IPS-18a (cell line): ENCODE results near the gene SYCN.
"Not testable (repeated sequence)": the region's sequence is repeated elsewhere in the genome, so short reads cannot be mapped to it uniquely, and the experiment has no call there.

Experiments used
- H3K27ac ChIP-seq: one replicate; pipeline ENCODE4 v1.5.1; 2013; ENCODE audit warnings: low read length
- H3K27me3 ChIP-seq: one replicate; pipeline ENCODE4 v1.6.1; 2013; ENCODE audit warnings: mild to moderate bottlenecking, low read length; ENCODE audit not compliant: control insufficient read depth, insufficient read depth
- H3K36me3 ChIP-seq: one replicate; pipeline ENCODE4 v1.6.1; 2013; ENCODE audit warnings: low read depth, low read length; ENCODE audit not compliant: control insufficient read depth
- H3K4me1 ChIP-seq: one replicate; pipeline ENCODE4 v1.6.1; 2013; ENCODE audit warnings: low read depth, low read length; ENCODE audit not compliant: control insufficient read depth
- H3K4me3 ChIP-seq: one replicate; pipeline ENCODE4 v1.5.1; 2013; ENCODE audit warnings: low read length
- H3K9ac ChIP-seq: one replicate; pipeline ENCODE4 v1.6.1; 2013; ENCODE audit warnings: mild to moderate bottlenecking, low read length, moderate library complexity
- H3K9me3 ChIP-seq: one replicate; pipeline ENCODE4 v1.6.1; 2013; ENCODE audit warnings: low read depth, low read length; ENCODE audit not compliant: control insufficient read depth

SYCN gene

DNA sequence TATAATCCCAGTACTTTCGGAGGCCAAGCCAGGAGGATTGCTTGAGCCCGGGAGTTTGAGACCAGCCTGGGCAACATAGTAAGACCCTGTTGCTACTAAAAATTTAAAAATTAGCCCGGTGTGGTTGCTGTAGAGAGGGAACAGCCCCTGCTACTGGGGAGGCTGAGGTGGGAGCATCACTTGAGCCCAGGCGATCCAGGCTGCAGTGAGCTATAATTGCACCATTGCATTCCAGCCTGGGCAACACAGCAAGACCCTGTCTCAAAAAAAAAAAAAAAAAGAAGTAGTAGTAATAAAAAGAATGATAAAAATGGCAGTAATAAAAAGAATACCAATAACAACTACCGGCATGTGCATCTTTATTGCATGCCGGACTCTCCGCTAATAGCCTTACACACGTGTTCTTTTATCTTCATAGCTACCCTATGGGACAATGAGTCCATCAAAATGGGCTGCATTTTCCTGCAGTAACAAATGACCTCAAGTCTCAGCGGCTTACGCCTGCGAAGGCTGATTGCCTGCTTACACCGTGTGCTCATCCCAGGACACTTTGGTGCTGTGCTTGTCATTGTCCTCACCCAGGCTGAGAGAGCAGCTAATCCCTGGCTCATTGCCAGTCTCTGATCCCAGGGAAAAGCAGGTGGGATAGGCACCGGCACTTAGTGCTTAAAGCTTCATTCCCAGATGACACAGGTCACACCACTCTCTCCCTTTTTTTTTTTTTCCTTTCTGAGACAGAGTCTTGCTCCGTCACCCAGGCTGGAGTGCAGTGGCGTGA is 14.4 kb upstream of the SYCN start:
- H3K9me3 ChIP-seq = no peaks in the 10 kb centered on the region
- H3K27ac ChIP-seq = no peak overlapping the region
- no peak overlapping the region for H3K4me3 ChIP-seq
- no peaks in the 10 kb centered on the region for H3K36me3 ChIP-seq
- no peaks in the 10 kb centered on the region for H3K27me3 ChIP-seq
- no peak overlapping the region for H3K9ac ChIP-seq
- no peaks in the 10 kb centered on the region for H3K4me1 ChIP-seq

- Histone ChIP-seq H3K9ac (no peak overlapping the region), H3K4me3 (no peak overlapping the region), H3K27ac (no peak overlapping the region), H3K4me1 (no peaks in the 10 kb centered on the region), H3K36me3 (no peaks in the 10 kb centered on the region), H3K27me3 (no peaks in the 10 kb centered on the region), H3K9me3 (no peaks in the 10 kb centered on the region)
Measured at GRCh38 chr19:39217094-39217493, 13.0 kb upstream of the SYCN start.

DNA sequence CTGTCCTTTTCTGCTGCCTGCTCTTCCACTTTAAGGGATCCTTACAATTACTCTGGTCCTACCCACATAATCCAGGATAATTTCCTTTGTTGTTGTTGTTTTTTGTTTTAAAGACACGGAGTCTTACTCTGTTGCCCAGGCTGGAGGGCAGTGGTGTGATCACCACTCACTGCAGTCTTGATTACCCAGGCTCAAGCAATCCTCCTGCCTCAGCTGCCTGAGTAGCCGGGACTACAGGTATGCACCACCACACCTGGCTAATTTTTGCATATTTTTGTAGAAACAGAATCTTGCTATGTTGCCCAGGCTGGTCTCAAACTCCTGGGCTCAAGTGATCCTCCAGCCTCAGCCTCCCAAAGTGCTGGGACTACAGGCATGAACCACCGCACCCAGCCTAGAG is 11.3 kb upstream of the SYCN start:
- H3K27ac ChIP-seq, H3K9ac ChIP-seq, H3K4me3 ChIP-seq, H3K9me3 ChIP-seq, H3K36me3 ChIP-seq, H3K4me1 ChIP-seq, H3K27me3 ChIP-seq: not testable (repeated sequence)

DNA sequence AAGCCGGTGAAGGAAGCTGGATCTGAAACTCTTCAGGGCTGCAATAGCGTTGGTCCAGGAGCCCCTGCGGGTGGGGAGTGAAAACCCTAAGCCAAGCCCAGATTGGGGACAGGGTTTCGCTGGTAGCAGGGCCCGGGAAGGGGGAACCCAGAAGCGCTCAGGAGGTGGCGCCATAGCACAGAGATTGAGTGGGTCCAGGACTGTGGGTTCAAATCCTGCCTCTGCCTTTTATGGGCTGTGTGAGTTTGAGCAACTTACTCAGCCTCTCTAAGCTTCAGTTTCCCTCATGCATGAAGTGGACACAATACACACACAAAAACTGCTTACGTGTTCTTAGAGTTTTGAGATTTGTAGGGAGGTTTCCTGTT is 8.3 kb upstream of the SYCN start:
- H3K27ac ChIP-seq = no peak overlapping the region
- no peak overlapping the region for H3K9ac ChIP-seq
- H3K4me1 ChIP-seq = no peaks in the 10 kb centered on the region
- no peaks in the 10 kb centered on the region for H3K9me3 ChIP-seq
- no peaks in the 10 kb centered on the region for H3K36me3 ChIP-seq
- no peak overlapping the region for H3K4me3 ChIP-seq
- H3K27me3 ChIP-seq = no peaks in the 10 kb centered on the region

DNA sequence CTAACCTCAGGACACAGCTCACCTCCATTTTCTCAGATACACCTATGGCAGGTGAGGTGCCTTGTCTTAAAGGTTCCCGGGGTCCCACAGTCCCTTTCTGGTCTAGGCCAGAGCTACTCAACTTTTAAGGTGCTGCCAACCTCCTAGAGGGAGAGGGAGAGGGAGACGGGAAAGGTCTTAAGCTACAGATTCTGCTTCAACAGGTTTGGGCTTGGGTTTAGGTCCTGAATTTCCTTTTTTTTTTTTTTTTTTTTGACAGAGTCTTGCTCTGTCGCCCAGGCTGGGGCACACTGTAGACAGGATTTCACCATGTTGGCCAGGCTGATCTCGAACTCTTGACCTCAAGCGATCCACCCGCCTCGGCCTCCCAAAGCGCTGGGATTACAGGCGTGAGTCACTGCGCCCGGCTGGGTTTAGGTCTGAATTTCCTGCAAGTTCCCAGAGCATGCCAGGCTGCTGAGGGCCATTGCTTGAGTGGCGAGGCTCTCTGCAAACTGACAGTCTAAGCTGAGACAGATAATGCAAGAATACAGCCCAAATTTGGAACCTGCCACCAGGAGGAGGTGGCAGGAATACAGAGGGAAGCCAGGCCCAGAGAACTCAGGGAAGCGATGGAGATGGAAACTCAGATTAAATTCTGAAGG is 7.8 kb upstream of the SYCN start:
- no peak overlapping the region for H3K9ac ChIP-seq
- H3K36me3 ChIP-seq = no peaks in the 10 kb centered on the region
- H3K4me3 ChIP-seq = no peak overlapping the region
- H3K27me3 ChIP-seq = no peaks in the 10 kb centered on the region
- no peak overlapping the region for H3K27ac ChIP-seq
- H3K9me3 ChIP-seq = no peaks in the 10 kb centered on the region
- H3K4me1 ChIP-seq = no peaks in the 10 kb centered on the region

DNA sequence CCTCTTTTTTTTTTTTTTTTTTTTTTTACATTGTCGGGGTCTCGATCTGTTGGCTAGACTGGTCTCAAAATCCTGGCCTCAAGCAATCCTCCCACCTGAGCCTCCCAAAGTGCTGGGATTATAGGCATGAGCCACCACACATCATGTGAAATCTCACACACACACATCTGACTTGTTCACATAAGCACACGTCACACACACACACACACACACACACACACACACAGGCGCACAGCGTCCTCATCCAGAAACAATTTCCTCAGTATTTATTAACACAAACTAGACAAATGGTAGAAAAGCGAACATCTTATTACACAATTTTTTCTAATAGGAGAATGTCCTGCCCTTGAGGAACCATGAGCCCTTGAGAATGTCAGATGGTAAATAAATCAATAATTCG is 5.1 kb upstream of the SYCN start:
- no peaks in the 10 kb centered on the region for H3K4me1 ChIP-seq
- H3K9ac ChIP-seq = no peak overlapping the region
- H3K27me3 ChIP-seq = no peaks in the 10 kb centered on the region
- H3K36me3 ChIP-seq = no peaks in the 10 kb centered on the region
- H3K9me3 ChIP-seq = no peaks in the 10 kb centered on the region
- H3K4me3 ChIP-seq = no peak overlapping the region
- H3K27ac ChIP-seq = no peak overlapping the region

DNA sequence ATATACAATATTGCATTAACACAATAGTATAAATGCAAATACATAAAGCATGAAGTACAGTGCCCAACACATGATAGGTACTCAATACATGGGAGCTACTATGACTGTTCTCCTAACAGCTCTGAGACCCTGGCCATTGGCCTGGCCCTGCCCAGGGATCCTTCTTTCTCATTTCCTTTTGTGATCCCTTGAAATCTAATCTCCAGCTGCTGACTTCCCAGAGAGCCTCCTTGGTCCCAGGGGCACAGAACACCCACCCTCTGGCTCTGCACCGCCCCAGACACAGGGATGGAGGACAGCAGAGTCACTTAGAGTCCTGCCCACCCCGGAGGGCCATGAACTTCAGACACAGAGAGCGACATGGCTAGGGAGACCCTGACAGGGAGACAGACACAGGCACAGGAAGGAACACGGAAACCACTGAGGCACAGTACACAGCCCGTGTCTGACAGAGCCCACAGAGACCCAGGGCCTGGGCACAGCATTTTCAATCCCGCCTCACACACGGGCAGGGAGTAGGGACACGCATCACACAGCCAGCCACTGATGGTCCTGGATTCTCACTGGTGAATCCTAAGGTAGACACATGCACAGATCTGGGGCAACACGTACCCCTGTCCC is 4.2 kb upstream of the SYCN start:
- no peaks in the 10 kb centered on the region for H3K9me3 ChIP-seq
- H3K27ac ChIP-seq = no peak overlapping the region
- H3K9ac ChIP-seq = no peak overlapping the region
- no peaks in the 10 kb centered on the region for H3K4me1 ChIP-seq
- no peak overlapping the region for H3K4me3 ChIP-seq
- no peaks in the 10 kb centered on the region for H3K36me3 ChIP-seq
- H3K27me3 ChIP-seq = no peaks in the 10 kb centered on the region

DNA sequence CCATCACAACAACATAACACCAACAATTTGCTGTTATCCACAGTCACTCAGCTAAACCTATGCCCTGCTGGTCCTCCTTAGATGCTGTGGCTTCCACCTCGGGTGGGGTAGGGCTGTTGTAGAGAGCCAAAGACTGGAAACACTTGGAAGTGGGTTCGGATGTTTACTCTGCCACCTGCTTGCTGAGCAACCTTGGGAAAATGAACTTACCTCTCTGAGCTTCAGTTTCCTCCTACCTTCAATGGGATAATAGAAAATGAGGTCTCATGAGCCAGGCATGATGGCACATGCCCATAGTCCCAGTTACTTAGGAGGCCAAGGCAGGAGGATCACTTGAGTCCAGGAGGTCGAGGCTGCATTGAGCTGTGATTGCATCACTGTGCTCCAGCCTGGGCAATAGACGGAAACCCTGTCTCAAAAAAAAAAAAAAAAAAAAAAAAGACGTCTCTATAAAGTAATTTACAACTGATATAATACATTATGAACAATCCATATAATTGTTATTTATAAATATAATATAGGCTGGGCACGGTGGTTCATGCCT is 3.3 kb upstream of the SYCN start:
- Histone ChIP-seq H3K27me3 (no peaks in the 10 kb centered on the region), H3K4me3 (no peak overlapping the region), H3K9me3 (no peaks in the 10 kb centered on the region), H3K9ac (no peak overlapping the region), H3K27ac (no peak overlapping the region), H3K4me1 (no peaks in the 10 kb centered on the region), H3K36me3 (no peaks in the 10 kb centered on the region)

- no peaks in the 10 kb centered on the region for H3K27me3 ChIP-seq
- no peaks in the 10 kb centered on the region for H3K9me3 ChIP-seq
- no peaks in the 10 kb centered on the region for H3K4me1 ChIP-seq
- H3K4me3 ChIP-seq = no peak overlapping the region
- no peak overlapping the region for H3K9ac ChIP-seq
- H3K36me3 ChIP-seq = no peaks in the 10 kb centered on the region
- no peak overlapping the region for H3K27ac ChIP-seq
Measured at GRCh38 chr19:39206122-39206521, 2.1 kb upstream of the SYCN start.

DNA sequence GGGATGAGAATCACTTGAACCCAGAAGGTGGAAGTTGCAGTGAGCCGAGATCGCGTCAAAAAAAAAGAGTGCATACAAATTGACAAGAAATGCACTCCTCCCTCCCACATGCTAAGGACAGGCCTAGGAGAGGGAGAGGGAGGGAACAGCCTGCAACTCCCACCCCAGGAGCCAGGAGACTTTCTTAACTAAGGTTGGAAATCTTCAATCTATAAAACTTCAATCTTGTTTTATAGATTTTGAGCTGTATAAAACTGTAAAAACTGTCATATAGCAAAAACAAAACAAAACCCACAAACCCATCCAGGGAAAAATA is 1.3 kb upstream of the SYCN start:
- Histone ChIP-seq H3K27me3 (no peaks in the 10 kb centered on the region), H3K27ac (no peak overlapping the region)

DNA sequence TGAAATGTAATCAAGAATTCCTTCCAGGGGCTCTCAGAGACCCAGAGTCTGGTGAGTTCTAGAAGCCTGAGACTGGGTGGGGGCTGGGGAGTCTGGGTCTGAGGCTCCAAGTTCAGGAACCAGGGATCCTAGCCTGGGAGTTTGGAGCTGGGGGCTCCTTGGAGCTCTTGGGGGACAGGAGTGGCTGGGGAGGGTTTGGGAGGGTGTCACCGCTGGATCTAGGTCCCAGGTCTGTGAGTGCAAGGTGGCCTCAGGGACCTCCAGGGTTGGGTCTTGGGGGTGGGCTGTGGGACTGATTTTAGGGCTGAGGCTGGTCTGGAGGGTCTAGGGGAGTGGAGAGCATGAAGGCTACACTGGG is 1.1 kb downstream of the SYCN start:
- no peak overlapping the region for H3K4me3 ChIP-seq
- H3K27me3 ChIP-seq = peaks cover 11% of the 10 kb centered on the region
- H3K9ac ChIP-seq = no peak overlapping the region
- no peaks in the 10 kb centered on the region for H3K36me3 ChIP-seq
- H3K9me3 ChIP-seq = no peaks in the 10 kb centered on the region
- no peaks in the 10 kb centered on the region for H3K4me1 ChIP-seq
- no peak overlapping the region for H3K27ac ChIP-seq

More for the DNA sequence above, 1.3 kb upstream of the SYCN start:
- no peak overlapping the region for H3K4me3 ChIP-seq
- no peaks in the 10 kb centered on the region for H3K4me1 ChIP-seq
- no peak overlapping the region for H3K9ac ChIP-seq
- H3K36me3 ChIP-seq = no peaks in the 10 kb centered on the region
- H3K9me3 ChIP-seq = no peaks in the 10 kb centered on the region

DNA sequence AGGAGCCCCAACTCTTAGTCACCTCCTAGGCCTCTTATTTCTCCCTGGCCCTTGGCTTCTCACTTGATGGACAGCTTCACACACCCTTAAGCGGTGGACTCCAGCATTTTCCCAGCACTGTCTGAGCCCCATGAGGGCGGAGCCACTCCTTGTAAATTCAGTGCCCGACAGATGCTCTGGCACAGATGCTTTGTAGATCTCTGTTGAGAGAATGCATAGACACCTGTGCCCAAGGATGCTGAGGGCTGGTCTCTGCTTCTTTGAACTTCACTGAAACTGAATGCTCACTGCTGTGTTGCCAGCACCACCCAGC is 3.3 kb downstream of the SYCN start:
- Histone ChIP-seq H3K9ac (no peak overlapping the region), H3K4me3 (no peak overlapping the region), H3K36me3 (no peaks in the 10 kb centered on the region), H3K27me3 (peaks cover 33% of the 10 kb centered on the region), H3K27ac (no peak overlapping the region), H3K9me3 (no peaks in the 10 kb centered on the region), H3K4me1 (no peaks in the 10 kb centered on the region)
